ENCODE measurements around the gene STK24.

Gene STK24

DNA sequence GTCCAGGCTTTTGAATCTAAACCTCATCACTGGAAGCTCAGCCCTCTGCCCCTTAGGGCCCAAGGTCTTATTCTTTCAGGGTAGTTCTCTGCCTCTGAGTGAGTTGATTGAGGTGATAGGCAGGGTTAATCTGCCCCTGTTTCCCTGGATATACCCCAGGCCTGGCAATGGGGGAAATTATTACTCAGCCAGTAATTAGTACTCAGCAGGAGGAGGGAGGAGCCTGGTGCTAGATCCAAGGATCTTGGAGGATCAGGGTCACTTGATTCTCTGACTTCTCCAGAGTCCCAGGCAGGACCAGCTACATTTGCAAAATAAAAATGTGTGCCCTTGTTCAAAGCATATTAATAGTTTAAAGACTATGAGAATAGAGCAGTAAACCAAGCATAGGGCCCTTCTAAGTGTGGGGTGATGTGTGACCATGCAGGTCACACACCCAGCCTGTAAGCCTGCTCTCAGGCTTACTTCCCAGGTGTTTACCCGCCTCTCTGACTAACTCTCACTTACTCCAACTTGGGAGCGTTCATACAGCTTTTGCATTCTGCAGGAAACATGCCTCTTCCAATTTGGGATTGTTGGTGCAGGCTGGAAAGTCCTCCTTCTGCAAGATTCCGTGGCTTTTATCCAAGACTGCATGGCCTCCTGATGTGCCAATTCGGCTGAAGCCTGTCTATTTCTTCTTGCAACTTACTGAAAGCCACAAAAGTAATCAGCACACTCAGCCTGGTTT, 7.9 kb upstream of the STK24 start:
- TF ChIP-seq, protein P1, sequence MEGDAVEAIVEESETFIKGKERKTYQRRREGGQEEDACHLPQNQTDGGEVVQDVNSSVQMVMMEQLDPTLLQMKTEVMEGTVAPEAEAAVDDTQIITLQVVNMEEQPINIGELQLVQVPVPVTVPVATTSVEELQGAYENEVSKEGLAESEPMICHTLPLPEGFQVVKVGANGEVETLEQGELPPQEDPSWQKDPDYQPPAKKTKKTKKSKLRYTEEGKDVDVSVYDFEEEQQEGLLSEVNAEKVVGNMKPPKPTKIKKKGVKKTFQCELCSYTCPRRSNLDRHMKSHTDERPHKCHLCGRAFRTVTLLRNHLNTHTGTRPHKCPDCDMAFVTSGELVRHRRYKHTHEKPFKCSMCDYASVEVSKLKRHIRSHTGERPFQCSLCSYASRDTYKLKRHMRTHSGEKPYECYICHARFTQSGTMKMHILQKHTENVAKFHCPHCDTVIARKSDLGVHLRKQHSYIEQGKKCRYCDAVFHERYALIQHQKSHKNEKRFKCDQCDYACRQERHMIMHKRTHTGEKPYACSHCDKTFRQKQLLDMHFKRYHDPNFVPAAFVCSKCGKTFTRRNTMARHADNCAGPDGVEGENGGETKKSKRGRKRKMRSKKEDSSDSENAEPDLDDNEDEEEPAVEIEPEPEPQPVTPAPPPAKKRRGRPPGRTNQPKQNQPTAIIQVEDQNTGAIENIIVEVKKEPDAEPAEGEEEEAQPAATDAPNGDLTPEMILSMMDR (IDR thresholded peaks at IDR 0.05; ENCODE audit: low read depth, low read length, poor library complexity, severe bottlenecking), result no peak
- TF ChIP-seq EZH2phosphoT487 (IDR thresholded peaks at IDR 0.05; ENCODE audit: borderline replicate concordance, low read length), result no peak
- Histone ChIP-seq H3K4me3 (ENCODE audit: low read length) (no peak overlapping the region), H4K20me1 (ENCODE audit: control insufficient read depth, insufficient read depth, low read depth, low read length) (no peaks in the 10 kb centered on the region), H3K27me3 (ENCODE audit: control insufficient read depth, low read length) (no peaks in the 10 kb centered on the region), H3K4me2 (ENCODE audit: low read length) (no peak overlapping the region), H3K27ac (ENCODE audit: low read depth, low read length) (no peak overlapping the region), H3K36me3 (ENCODE audit: control insufficient read depth, low read length) (no peaks in the 10 kb centered on the region), H3K4me1 (ENCODE audit: control insufficient read depth, low read length) (no peaks in the 10 kb centered on the region), H3K79me2 (ENCODE audit: control insufficient read depth, low read length) (no peaks in the 10 kb centered on the region), H3K9me3 (ENCODE audit: control insufficient read depth, insufficient read depth, low read length) (no peaks in the 10 kb centered on the region), H3F3A (ENCODE audit: control insufficient read depth, insufficient read depth) (no peaks in the 10 kb centered on the region), H3K9me2 (replicated peaks; ENCODE audit: control insufficient read depth, low read length) (no peaks in the 10 kb centered on the region)

DNA sequence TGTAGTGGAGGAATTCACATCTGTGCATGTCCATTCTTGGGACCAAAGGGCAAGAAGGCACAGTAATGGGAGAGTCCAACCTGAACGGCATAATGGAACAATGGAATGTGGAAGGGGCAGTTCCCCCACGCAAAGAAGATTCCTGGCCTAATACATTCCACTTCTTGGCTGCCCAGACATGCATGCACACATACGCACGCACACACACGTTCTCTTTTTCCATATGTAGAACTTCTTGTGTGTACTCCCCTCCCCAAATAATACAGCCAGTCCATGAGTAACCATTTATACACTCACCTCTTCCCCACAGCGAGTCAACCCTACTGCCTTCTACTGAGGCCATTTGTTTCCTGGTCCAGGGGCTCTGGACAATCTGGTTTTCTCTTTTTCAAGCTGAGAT, 6.0 kb upstream of the STK24 start:
- Histone ChIP-seq H3F3A (ENCODE audit: control insufficient read depth, insufficient read depth) (no peaks in the 10 kb centered on the region), H3K79me2 (ENCODE audit: control insufficient read depth, low read length) (no peaks in the 10 kb centered on the region), H3K4me1 (ENCODE audit: control insufficient read depth, low read length) (peaks cover 3% of the 10 kb centered on the region), H3K4me2 (ENCODE audit: low read length) (no peak overlapping the region), H3K27ac (ENCODE audit: low read depth, low read length) (no peak overlapping the region), H3K27me3 (ENCODE audit: control insufficient read depth, low read length) (no peaks in the 10 kb centered on the region), H3K4me3 (ENCODE audit: low read length) (no peak overlapping the region), H3K36me3 (ENCODE audit: control insufficient read depth, low read length) (no peaks in the 10 kb centered on the region), H3K9me3 (ENCODE audit: control insufficient read depth, insufficient read depth, low read length) (no peaks in the 10 kb centered on the region), H4K20me1 (ENCODE audit: control insufficient read depth, insufficient read depth, low read depth, low read length) (no peaks in the 10 kb centered on the region), H3K9me2 (replicated peaks; ENCODE audit: control insufficient read depth, low read length) (no peaks in the 10 kb centered on the region)
- TF ChIP-seq EZH2phosphoT487 (IDR thresholded peaks at IDR 0.05; ENCODE audit: borderline replicate concordance, low read length), result no peak
- TF ChIP-seq, protein P1 (IDR thresholded peaks at IDR 0.05; ENCODE audit: low read depth, low read length, poor library complexity, severe bottlenecking), result no peak

DNA sequence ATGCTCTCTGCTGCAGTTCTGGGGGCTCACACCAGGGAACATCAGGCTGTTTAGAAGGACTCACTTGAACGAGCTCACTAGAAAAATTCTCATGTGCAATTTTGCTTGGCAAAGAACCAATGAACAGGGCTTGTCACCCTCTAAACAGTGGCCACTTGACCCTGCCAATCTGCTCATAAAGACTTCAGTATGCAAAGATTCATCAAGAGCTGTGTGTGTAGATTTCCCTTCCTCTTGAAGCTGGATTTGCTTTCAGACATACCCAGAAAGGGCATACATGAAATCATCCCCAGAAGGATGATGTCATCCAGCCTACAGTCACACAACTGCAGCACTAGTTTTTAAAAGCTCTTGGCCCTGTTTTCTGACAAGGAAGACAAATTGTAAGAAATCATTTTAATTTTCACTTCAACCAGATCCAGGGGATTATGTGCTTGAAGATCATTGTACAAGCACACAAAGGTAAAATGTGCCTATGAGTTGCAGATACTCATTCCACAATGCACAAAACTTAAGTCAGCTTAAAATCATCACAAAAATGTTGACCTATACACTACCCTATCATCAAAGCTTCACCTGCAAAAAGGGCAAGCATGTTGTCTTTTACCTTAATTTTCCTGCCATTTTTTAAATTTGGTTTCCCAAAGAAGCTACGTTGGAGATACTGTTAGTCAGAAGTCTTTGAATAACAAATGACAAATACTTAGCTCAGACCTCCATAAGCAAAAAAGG, 5.2 kb upstream of the STK24 start:
- Histone ChIP-seq H4K20me1 (ENCODE audit: control insufficient read depth, insufficient read depth, low read depth, low read length) (no peaks in the 10 kb centered on the region), H3K4me3 (ENCODE audit: low read length) (no peak overlapping the region), H3K4me2 (ENCODE audit: low read length) (no peak overlapping the region), H3K27ac (ENCODE audit: low read depth, low read length) (no peak overlapping the region), H3K79me2 (ENCODE audit: control insufficient read depth, low read length) (peaks cover 3% of the 10 kb centered on the region), H3K4me1 (ENCODE audit: control insufficient read depth, low read length) (peaks cover 8% of the 10 kb centered on the region), H3K9me2 (replicated peaks; ENCODE audit: control insufficient read depth, low read length) (no peaks in the 10 kb centered on the region), H3K27me3 (ENCODE audit: control insufficient read depth, low read length) (no peaks in the 10 kb centered on the region), H3K9me3 (ENCODE audit: control insufficient read depth, insufficient read depth, low read length) (no peaks in the 10 kb centered on the region), H3F3A (ENCODE audit: control insufficient read depth, insufficient read depth) (no peaks in the 10 kb centered on the region), H3K36me3 (ENCODE audit: control insufficient read depth, low read length) (no peaks in the 10 kb centered on the region)
- TF ChIP-seq EZH2phosphoT487 (IDR thresholded peaks at IDR 0.05; ENCODE audit: borderline replicate concordance, low read length), result no peak
- TF ChIP-seq, protein P1 (IDR thresholded peaks at IDR 0.05; ENCODE audit: low read depth, low read length, poor library complexity, severe bottlenecking), result no peak
